ENCODE data around the gene SLC5A3. TPM values are rescaled to one million over a fixed set of nuclear protein-coding genes. Genes with fewer than 3 reads are reported as not detected.

SLC5A3 gene
- total RNA-seq: 10 to 100 TPM; 26.6 to 27.4 TPM

- CTCF ChIA-PET: interaction anchor here (0.6 to 1.4 kb wide), 6 partner anchors 84 to 149 kb away, joined by 3 to 7 read pairs (median 4); no protein-coding TSS in a partner anchor
- POLR2A ChIA-PET: interaction anchor here (0.9 to 1.5 kb wide), 5 partner anchors 31 to 141 kb away, joined by 3 to 9 read pairs (median 4); no protein-coding TSS in a partner anchor
Observed at GRCh38 chr21:34073032-34073748, at the start of gene SLC5A3, which contains the start of gene MRPS6. SLC5A3 (plus strand) TSS chr21:34073578; CDS start chr21:34095199, 21,621 bp downstream. MRPS6 (plus strand) TSS chr21:34073578; CDS start chr21:34073701, 123 bp downstream.

GRCh38 chr21:34023691-34024373 is 49.5 kb upstream of the SLC5A3 start:
- POLR2A ChIA-PET: interaction anchor here (1.1 kb wide), 1 partner anchor 324 kb away, joined by 3 read pairs; no protein-coding TSS in a partner anchor
- CTCF ChIA-PET: interaction anchor here (1.3 kb wide), 1 partner anchor 100 kb away, joined by 3 read pairs; no protein-coding TSS in a partner anchor

- CTCF ChIA-PET: interaction anchor here (1.2 to 1.3 kb wide), 2 partner anchors 39 to 100 kb away, joined by 3 to 4 read pairs; no protein-coding TSS in a partner anchor
- POLR2A ChIA-PET: no interaction called here
Observed at GRCh38 chr21:34024374-34024693, 49.0 kb upstream of the SLC5A3 start.

GRCh38 chr21:34027721-34028461 is 45.5 kb upstream of the SLC5A3 start:
- CTCF ChIA-PET: interaction anchor here (0.8 kb wide), 1 partner anchor 19 kb away, joined by 3 read pairs; no protein-coding TSS in a partner anchor
- POLR2A ChIA-PET: no interaction called here

GRCh38 chr21:34029743-34030528 is 43.4 kb upstream of the SLC5A3 start:
- CTCF ChIA-PET: interaction anchor here (0.6 kb wide), 1 partner anchor 171 kb away, joined by 3 read pairs; no protein-coding TSS in a partner anchor
- POLR2A ChIA-PET: no interaction called here

GRCh38 chr21:34031835-34032370 is 41.5 kb upstream of the SLC5A3 start:
- ChIA-PET POLR2A (no interaction called here), CTCF (no interaction called here)

- ChIA-PET POLR2A (interaction anchor here (0.7 kb wide), 1 partner anchor 40 kb away, joined by 3 read pairs; no protein-coding TSS in a partner anchor), CTCF (interaction anchor here (0.5 kb wide), 1 partner anchor 129 kb away, joined by 3 read pairs; no protein-coding TSS in a partner anchor)
Observed at GRCh38 chr21:34034369-34035014, 38.9 kb upstream of the SLC5A3 start.

GRCh38 chr21:34035619-34036354 is 37.6 kb upstream of the SLC5A3 start:
- CTCF ChIA-PET: no interaction called here

GRCh38 chr21:34037009-34037795 is 36.2 kb upstream of the SLC5A3 start:
- ChIA-PET POLR2A (no interaction called here), CTCF (no interaction called here)

More at GRCh38 chr21:34035619-34036354, 37.6 kb upstream of the SLC5A3 start:
- POLR2A ChIA-PET: no interaction called here

- CTCF ChIA-PET: no interaction called here
- POLR2A ChIA-PET: interaction anchor here (0.6 kb wide), 1 partner anchor 461 kb away, joined by 5 read pairs; no protein-coding TSS in a partner anchor
Observed at GRCh38 chr21:34039678-34040382, 33.5 kb upstream of the SLC5A3 start.

GRCh38 chr21:34042735-34043134 is 30.6 kb upstream of the SLC5A3 start:
- ChIA-PET CTCF (no interaction called here), POLR2A (no interaction called here)

GRCh38 chr21:34043333-34043732 is 30.0 kb upstream of the SLC5A3 start:
- CTCF ChIA-PET: no interaction called here

GRCh38 chr21:34046917-34047316 is 26.5 kb upstream of the SLC5A3 start:
- CTCF ChIA-PET: interaction anchor here (0.9 kb wide), 1 partner anchor 123 kb away, joined by 3 read pairs; no protein-coding TSS in a partner anchor
- POLR2A ChIA-PET: no interaction called here

More at GRCh38 chr21:34043333-34043732, 30.0 kb upstream of the SLC5A3 start:
- POLR2A ChIA-PET: no interaction called here

- ChIA-PET POLR2A (no interaction called here), CTCF (interaction anchor here (0.8 kb wide), 1 partner anchor 27 kb away, joined by 3 read pairs; no protein-coding TSS in a partner anchor)
Observed at GRCh38 chr21:34047835-34048234, 25.5 kb upstream of the SLC5A3 start.

- POLR2A ChIA-PET: no interaction called here
- CTCF ChIA-PET: no interaction called here
Observed at GRCh38 chr21:34052171-34052570, 21.2 kb upstream of the SLC5A3 start.

GRCh38 chr21:34054259-34054658 is 19.1 kb upstream of the SLC5A3 start:
- CTCF ChIA-PET: interaction anchor here (0.6 kb wide), 1 partner anchor 130 kb away, joined by 3 read pairs; no protein-coding TSS in a partner anchor
- POLR2A ChIA-PET: no interaction called here
